GM18511 (cell line): ENCODE measurements around the gene CLCN6.

Experiments
- ATAC-seq: cut with Tn5 transposase; IDR thresholded peaks from one replicate; pipeline ENCODE4 v1.9.1; 2021; ENCODE audit warnings: mild to moderate bottlenecking, moderate library complexity; ENCODE audit not compliant: unreplicated experiment

Gene CLCN6

DNA sequence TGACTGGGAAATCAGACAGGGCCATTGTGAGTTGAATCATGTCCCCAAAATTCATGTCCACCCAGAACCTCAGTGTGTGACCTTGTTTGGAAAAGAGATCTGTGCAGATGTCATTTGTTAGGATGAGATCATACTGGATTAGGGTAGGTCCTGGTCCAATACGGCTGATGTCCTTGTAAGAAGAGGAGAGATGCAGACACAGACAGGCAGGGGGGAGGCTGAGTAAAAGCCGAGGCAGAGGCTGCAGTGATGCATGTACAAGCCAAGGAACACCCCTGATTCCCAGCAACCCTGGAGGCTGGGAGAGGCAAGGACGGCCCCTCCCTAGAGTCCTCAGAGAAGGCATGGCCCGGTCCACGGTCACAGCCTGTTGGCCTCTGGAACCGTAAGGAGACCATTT, 68.6 kb downstream of the CLCN6 start:
- ATAC-seq, result no peak

- no peak for ATAC-seq
Measured at GRCh38 chr1:11875094-11875493, 69.1 kb downstream of the CLCN6 start.

DNA sequence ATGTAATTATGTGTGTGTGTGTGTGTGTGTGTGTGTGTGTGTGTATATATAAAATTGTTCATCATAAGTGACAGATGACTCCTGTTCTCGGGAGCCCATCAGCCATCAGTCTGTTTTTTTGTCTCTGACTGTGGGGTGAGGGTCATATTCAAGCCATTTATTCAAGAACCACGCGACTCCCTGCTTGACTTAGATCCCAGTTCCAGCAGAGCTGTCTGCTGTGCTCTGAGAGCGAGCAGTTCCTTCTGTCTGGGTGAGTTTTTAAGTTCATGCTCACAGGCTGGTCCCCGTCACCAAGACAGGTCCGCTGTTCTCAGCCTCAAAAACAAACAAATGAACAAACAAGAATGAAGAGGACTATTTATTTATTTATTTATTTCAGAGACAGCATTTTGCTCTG, 71.1 kb downstream of the CLCN6 start:
- ATAC-seq, result no peak

- ATAC-seq, result no peak
Measured at GRCh38 chr1:11878081-11878890, 72.3 kb downstream of the CLCN6 start.

- ATAC-seq, result no peak
Measured at GRCh38 chr1:11878891-11879190, 72.8 kb downstream of the CLCN6 start.

DNA sequence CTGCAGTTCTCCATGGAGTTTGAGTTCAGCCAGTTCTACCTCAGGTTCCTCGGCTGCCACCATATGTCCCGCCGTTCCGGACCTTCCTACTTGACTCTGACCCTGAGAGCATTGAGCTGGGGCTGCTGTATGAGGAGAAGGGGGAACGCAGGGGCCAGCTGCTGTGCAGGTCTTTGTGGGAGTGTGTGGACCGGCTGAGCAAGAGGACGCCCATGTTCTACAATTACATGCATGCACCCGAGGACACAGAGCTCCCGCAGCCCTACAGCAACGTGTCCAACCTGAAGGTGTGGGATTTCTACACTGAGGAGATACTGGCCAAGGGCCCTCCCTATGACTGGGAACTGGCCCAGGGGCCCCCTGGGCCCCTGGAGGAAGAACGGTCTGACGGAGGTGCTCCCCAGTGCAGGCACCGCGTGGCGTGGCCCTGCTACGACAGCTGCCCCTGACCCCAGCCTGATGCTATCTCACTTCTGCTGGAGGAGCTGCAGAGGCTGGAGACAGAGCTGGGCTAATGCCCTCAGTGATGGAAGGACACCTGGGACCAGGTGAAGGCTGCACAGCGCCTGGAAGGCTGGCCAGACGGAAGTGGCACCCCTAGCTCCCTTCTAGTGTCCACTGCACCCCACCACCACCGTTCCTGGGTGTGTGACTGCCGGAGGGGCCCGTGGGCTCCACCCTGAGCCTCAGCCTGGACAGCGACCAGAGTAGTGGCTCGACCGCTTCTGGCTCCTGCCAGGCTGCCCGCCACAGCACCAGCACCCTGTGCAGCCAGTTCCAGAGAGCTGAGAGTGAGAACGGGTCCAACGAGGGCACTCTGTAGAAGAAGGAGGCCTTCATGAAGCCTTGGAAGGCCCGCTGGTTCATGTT, 73.6 kb downstream of the CLCN6 start:
- ATAC-seq, result no peak

DNA sequence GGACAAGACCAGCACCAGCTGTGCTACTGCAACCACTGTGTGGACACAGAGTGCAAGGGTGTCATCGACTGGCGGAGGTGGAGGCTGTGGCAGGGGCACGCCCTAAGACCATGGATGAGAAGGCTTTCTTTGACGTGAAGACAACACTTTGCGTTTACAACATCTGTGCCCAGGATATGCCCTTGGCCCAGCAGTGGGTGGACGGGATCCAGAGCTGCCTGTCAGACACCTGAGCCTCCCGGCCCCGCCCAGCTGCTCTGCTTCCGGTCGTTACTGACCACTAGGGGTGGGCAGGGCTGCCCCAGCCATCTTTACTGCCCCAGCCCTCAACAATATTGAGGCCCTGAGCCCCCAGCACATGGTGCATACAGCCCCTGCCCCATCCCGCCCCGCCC, 74.2 kb downstream of the CLCN6 start:
- ATAC-seq, result no peak

DNA sequence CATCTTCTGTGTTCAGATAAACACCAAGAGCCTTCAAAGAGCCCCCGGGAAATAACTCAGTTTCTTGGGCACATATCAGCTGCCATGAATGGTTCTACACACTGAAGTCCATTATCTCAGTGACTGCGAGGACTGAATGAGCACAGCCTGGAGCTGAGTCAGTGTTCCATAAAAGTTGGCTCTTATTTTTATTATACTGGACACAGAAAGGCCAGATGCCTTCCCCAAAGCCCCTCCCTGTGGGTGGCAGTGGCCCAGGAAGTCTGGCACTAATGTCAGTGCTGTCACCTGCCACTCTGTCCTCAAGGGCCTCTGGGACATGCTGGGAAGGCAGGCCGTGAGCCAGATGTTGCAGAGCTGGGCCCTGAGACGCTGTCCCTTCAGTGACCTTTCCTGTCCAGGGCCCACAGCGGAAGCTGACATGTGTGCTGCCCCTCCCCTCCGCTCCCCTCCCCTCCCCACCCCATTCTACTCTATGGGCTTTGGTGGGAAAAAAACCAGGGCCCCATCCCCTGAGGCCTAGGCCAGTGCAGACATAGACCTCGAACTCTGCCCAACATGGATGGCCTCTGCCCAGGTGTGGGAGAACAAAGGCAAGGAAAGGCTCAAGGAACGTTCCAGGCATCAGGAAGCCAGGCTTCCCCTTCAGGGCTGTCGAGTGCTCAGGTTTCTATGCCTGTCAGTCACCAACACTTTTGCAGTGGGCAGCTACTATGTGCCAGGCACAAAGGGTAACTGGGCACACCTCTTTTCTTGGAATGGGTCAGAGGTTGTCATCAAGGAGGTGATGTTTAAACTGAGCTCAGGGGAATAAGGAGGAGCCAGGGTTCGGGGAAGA, 75.1 kb downstream of the CLCN6 start:
- ATAC-seq, result no peak

DNA sequence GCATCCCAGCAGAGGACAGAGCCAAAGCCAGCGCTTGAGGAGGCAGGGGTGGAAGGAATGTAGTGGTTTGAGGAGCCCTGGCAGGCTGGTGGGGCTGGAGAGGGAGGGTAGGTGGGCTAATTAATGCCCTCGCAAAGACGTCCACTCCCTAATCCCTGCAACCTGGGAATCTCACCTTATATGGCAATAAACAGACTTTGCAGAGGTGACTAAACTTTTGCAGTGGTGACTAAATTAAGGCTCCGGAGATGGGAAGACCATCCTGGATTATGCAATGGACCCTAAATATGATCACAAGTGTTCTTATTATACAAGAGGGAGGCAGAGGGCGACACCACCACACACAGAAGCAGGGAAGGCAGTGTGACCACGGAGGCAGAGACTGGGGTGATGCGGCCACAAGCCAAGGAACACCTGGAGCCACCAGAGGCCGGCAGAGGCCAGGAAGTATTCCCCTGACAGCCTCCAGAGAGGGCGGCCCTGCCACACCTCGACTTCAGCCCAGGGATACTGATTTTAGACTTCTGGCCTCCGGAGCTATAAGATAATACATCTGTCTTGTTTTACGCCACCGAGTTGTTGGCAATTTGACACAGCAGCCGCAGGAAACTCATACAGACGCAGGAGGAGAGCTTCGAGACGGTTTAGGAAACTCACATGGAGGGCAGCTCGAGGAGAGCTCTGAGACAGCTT, 75.9 kb downstream of the CLCN6 start:
- ATAC-seq, result no peak

DNA sequence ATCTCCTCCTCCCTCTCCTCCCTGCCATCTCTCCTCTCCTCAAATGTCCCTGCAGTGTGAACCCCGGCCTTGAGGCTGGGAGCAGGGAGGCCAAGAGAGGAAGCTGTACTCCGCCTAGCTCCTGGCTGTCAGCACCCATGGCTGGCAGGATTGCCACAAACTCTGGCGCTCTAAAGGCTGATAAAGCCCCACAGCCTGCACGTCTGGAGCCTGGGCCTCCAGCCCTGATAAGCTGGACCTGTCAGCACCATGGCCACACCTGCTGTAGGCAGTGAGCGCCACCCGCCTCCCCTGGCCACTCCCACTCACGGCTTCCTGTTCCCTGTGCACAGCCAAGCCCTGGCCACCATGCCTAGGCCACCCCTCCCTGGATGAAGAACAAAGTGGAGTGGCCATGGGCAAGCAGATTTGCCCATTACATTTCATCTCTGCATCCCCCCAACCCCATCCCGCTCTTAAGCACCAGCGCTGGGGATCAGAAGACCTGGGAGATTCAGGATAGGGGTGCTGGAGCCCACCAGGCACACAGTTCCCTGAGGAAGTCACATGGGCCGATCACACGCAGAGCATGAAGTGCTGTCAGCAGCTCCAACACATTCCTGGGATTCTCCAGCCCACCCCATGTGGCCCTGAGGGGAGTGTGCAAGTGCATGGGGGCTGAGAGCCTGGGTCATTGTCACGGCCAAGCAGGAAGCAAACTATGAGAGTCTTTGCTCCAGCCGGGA, 77.0 kb downstream of the CLCN6 start:
- ATAC-seq, result no peak

DNA sequence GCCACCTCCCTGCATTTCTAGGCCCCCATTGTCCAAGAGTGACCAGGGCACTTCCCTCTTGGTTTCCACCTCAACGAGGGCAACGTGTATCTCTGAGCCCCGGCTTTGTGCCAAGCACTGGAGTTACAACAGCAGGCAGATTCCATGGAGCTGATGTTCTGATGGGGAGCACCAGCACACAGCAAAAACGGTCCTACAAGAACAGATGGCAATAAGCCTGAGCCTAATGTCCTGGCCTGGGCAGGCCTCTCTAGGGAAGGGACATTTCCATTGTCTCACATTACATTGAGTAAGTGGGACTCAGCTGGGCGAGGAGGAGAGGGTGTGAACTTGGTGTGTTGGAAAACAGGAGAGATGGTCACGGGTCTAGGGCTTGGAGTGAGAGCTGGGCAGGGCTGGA, 79.9 kb downstream of the CLCN6 start:
- no peak for ATAC-seq

- ATAC-seq, result no peak
Measured at GRCh38 chr1:11886986-11887665, 81.1 kb downstream of the CLCN6 start.

DNA sequence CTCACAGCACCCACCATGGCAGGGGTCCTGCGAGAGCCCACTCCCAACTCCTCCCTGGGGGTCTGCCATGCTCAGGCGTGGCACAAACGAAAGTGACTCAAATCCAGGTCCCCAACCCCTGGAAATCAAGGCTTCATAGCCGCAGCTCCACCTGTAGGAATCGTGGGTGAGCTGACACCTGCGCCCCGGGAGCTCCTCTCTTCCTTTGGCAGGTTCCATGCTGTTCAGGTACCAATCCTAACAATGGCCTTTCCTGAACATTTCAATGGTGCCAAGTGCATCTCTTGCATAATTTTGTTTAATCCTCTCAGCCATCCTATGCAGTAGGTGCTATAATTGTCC, 81.6 kb downstream of the CLCN6 start:
- ATAC-seq, result no peak

DNA sequence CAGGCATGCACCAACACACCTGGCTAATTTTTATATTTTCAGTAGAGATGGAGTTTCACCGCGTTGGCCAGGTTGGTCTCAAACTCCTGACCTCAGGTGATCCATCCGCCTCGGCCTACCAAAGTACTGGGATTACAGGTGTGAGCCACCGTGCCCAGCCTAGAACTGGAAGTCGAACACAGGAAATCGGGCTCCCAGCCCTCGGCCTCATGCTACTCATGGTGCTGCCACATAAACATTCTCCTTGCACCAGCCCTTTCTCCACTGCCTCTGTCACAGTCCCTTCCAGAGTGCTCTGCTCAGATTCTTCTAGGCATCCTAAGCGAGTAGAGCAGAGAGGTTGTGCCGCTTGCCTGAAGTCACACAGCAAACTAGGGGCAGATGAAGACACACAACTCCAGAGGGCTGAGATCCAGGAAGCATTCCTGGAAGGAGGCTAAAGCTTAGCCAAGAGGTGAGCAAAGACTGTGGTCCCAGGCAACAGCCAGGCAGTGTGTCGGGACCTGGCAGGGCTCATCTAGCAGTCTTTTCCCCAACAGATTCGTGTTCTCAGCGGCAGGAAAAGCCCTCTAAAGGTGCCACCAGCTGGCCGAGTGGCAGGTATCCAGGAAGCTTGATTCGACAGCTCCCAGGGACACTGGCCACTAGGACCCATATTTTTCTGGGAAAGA, 82.3 kb downstream of the CLCN6 start:
- ATAC-seq, result no peak

GRCh38 chr1:11888877-11889208, 82.9 kb downstream of the CLCN6 start:
- no peak for ATAC-seq

GRCh38 chr1:11891433-11892186, 85.6 kb downstream of the CLCN6 start:
- no peak for ATAC-seq
